GM12874 (cell line): ENCODE data around the gene SLC7A4.

Source experiments
- CTCF ChIP-seq: IDR thresholded peaks from 2 replicates; pipeline ENCODE4 v1.5.1; 2011; ENCODE audit warnings: low read depth, mild to moderate bottlenecking, control low read depth, low read length, moderate library complexity; ENCODE audit not compliant: insufficient read depth

Gene SLC7A4

GRCh38 chr22:21012446-21013407, 19.6 kb downstream of the SLC7A4 start:
- TF ChIP-seq CTCF, result no peak

- TF ChIP-seq CTCF, result no peak
These were observed 21.8 kb downstream of the SLC7A4 start for GRCh38 chr22:21010426-21011113.

GRCh38 chr22:21009638-21010425, 22.5 kb downstream of the SLC7A4 start:
- TF ChIP-seq CTCF, result no peak

- no peak for TF ChIP-seq CTCF
These were observed 28.6 kb downstream of the SLC7A4 start for GRCh38 chr22:21003782-21004181.

GRCh38 chr22:21001601-21002325, 30.6 kb downstream of the SLC7A4 start, which contains the start of gene THAP7:
TSS of gene THAP7 (minus strand) at chr22:21002118. CDS start at chr22:21001911, 207 bp downstream.
- no peak for TF ChIP-seq CTCF

GRCh38 chr22:21000987-21001600, 31.3 kb downstream of the SLC7A4 start:
- no peak for TF ChIP-seq CTCF
